Kidney (tissue), 14 donors: Measurements from ENCODE around the gene CNIH4. TPM values are rescaled to one million over a fixed set of nuclear protein-coding genes. Genes with fewer than 3 reads are reported as not detected.
"Not testable (repeated sequence)": the region's sequence is repeated elsewhere in the genome, so short reads cannot be mapped to it uniquely, and the experiment has no call there.

Source experiments
- DNase-seq, 5 donors: peaks; one replicate each; pipeline ENCODE4 v3.0.0-alpha.2; 2013 to 2020
- FAIRE-seq: peaks from 2 replicates; lab custom pipeline; 2012; peaks lifted over from hg19 to GRCh38; lab: Jason Lieb, UNC
- H3K27ac ChIP-seq, 2 donors: one replicate each; pipeline ENCODE4 v1.7.0; 2013; ENCODE audit warnings: low read depth in 2 of 2, low read length in 2 of 2, inconsistent platforms in 1 of 2
- H3K27me3 ChIP-seq: one replicate; pipeline ENCODE4 v1.7.1; 2013; ENCODE audit warnings: low read length, inconsistent platforms; ENCODE audit not compliant: control insufficient read depth, insufficient read depth
- H3K36me3 ChIP-seq, 3 donors: one replicate each; pipeline versions ENCODE4 v1.7.0 to v1.7.1; 2013; ENCODE audit warnings: low read length in 3 of 3, control low read depth in 1 of 3, inconsistent platforms in 1 of 3; ENCODE audit not compliant: insufficient read depth in 3 of 3, control insufficient read depth in 2 of 3
- H3K4me1 ChIP-seq, 3 donors: one replicate each; pipeline versions ENCODE4 v1.7.0 to v1.7.1; 2013; ENCODE audit warnings: low read length in 3 of 3, inconsistent platforms in 1 of 3, low read depth in 1 of 3; ENCODE audit not compliant: control insufficient read depth in 2 of 3, insufficient read depth in 2 of 3
- H3K4me3 ChIP-seq, 3 donors: one replicate each; pipeline versions ENCODE4 v1.7.0 to v1.8.1; 2013; ENCODE audit warnings: low read length in 3 of 3, control low read depth in 1 of 3, inconsistent platforms in 1 of 3
- H3K9ac ChIP-seq, 3 donors: one replicate each; pipeline versions ENCODE4 v1.7.0 to v1.7.1; 2013; ENCODE audit warnings: low read length in 3 of 3, control low read depth in 1 of 3, inconsistent platforms in 1 of 3
- H3K9me3 ChIP-seq, 3 donors: one replicate each; pipeline versions ENCODE4 v1.7.0 to v1.7.1; 2013; ENCODE audit warnings: low read length in 3 of 3, control low read depth in 1 of 3, inconsistent platforms in 1 of 3; ENCODE audit not compliant: control insufficient read depth in 2 of 3, insufficient read depth in 1 of 3
- CTCF ChIP-seq: IDR thresholded peaks from 3 replicates; pipeline ENCODE4 v1.5.1; 2012; ENCODE audit warnings: mild to moderate bottlenecking, moderate library complexity, borderline replicate concordance; ENCODE audit not compliant: insufficient read depth; ENCODE audit errors: extremely low read depth
- intact Hi-C: fragments of 100-400 bp; cut with DNase I; formaldehyde crosslinking; loops from one replicate; pipeline ENCODE4 v1.11.1; 2022
- microRNA-seq: library from miRNA; unstranded; fragments of <30 nt; microRNA quantifications from one replicate; pipeline ENCODE4 v1.2.0, GENCODE V29; 2020
- polyA plus RNA-seq: library from polyadenylated mRNA; stranded (reverse); fragments of 350-450 nt; fragmentation: Illumina TruSeq; extraction: RNeasy Lipid Tissue Mini Kit (QIAGEN cat#74804); gene quantifications from one replicate; pipeline ENCODE4 v1.2.3, GENCODE V29; 2014; ENCODE audit warnings: low read depth, low replicate concordance; ENCODE audit not compliant: insufficient read depth
- total RNA-seq: library from RNA; stranded (reverse); fragmentation: NEBNext Ultra II Directional; extraction: Animal tissue kit (Norgen Biotek cat#: 25700); gene quantifications from one replicate; pipeline ENCODE4 v1.2.1, GENCODE V29; 2021
- donor health status: control.
- donor health status: control.
- donor health status: control.
- donor health status: control.
- donor health status: control.
- donor health status: DM: yes; HTN: yes; CAD: no.
- donor health status: Normal renal cell carcinoma (clear cell type).

Gene CNIH4
- total and polyA plus RNA-seq, 2 donors from 2014 or later = 51.0 to 77.9 TPM

GRCh38 chr1:224427346-224427745, 70.7 kb downstream of the CNIH4 start:
- TF ChIP-seq CTCF = no peak
- Histone ChIP-seq H3K9ac (no peak overlapping the region), H3K4me3 (no peak overlapping the region), H3K4me1 (peaks cover 4 to 13% (median 7%) of the 10 kb centered on the region in 3 donors), H3K27ac (no peak overlapping the region), H3K9me3 (no peaks in the 10 kb centered on the region), H3K27me3 (no peaks in the 10 kb centered on the region), H3K36me3 (peaks cover 6 to 29% (median 11%) of the 10 kb centered on the region in 3 donors)
- intact Hi-C loops = no loop called here
- no peak for FAIRE-seq
- DNase-seq = no peak

- H3K4me3 ChIP-seq, H3K27ac ChIP-seq, H3K27me3 ChIP-seq, intact Hi-C loops, H3K9me3 ChIP-seq, FAIRE-seq, H3K9ac ChIP-seq, DNase-seq: not testable (repeated sequence)
- peaks cover 4 to 13% (median 9%) of the 10 kb centered on the region in 3 donors for H3K4me1 ChIP-seq
- H3K36me3 ChIP-seq = peaks cover 4 to 21% (median 7%) of the 10 kb centered on the region in 3 donors
Measured at GRCh38 chr1:224428713-224429112, 72.0 kb downstream of the CNIH4 start.

Small RNAs within 50 kb of the gene (microRNA-seq; reads per million reads assigned to microRNA genes)
- not detected for gene MIR4742

Other genes with a start within 250 kb of the CNIH4 start
- gene FBXO28, start 242.8 kb upstream of the CNIH4 start, total RNA-seq = 31.4 TPM
- gene FBXO28, start 242.8 kb upstream of the CNIH4 start, polyA plus RNA-seq = 8.8 TPM
- 83.1 TPM for gene DEGS1, start 173.6 kb upstream of the CNIH4 start, total RNA-seq
- 32.5 TPM for gene DEGS1, start 173.6 kb upstream of the CNIH4 start, polyA plus RNA-seq
- gene NVL, start 26.7 kb upstream of the CNIH4 start, total RNA-seq = 24.0 TPM
- 16.3 TPM for gene NVL, start 26.7 kb upstream of the CNIH4 start, polyA plus RNA-seq
- 77.5 TPM for gene WDR26, start 77.9 kb downstream of the CNIH4 start, total RNA-seq
- gene WDR26, start 77.9 kb downstream of the CNIH4 start, polyA plus RNA-seq = 23.9 TPM